GM12891 (cell line): ENCODE results near the gene EIF1AD.

Experiments used
- PAX5 ChIP-seq: IDR thresholded peaks from 2 replicates; pipeline ENCODE4 v1.6.1; 2011; ENCODE audit warnings: low read length, moderate library complexity, mild to moderate bottlenecking; ENCODE audit not compliant: insufficient read depth, severe bottlenecking
- POLR2A ChIP-seq: IDR thresholded peaks from 2 replicates; pipeline ENCODE4 v1.6.1; 2011; ENCODE audit warnings: low read depth, low read length, control low read depth
- SPI1 ChIP-seq: IDR thresholded peaks from 2 replicates; pipeline ENCODE4 v1.6.1; 2011; ENCODE audit warnings: low read depth, low read length, control low read depth

GRCh38 chr11:65977621-65978390 is 24.2 kb downstream of the EIF1AD start:
- TF ChIP-seq PAX5 (no peak), POLR2A (no peak), SPI1 (no peak)
